Hematopoietic multipotent progenitor cell (in vitro differentiated cells): Measurements from ENCODE around the gene ARHGAP18. TPM values are rescaled to one million over a fixed set of nuclear protein-coding genes. Genes with fewer than 3 reads are reported as not detected.

Source experiments
- DNase-seq, 3 donors: peaks; one replicate each; pipeline ENCODE4 v3.0.0-alpha.2; 2011 to 2015; ENCODE audit warnings: low read depth in 2 of 3, low spot score in 2 of 3
- total RNA-seq: library from RNA; depleted of rRNA; stranded (reverse); fragments of >200 nt; gene quantifications from one replicate; pipeline ENCODE4 v1.2.3, GENCODE V29; 2012

ARHGAP18 gene
- total RNA-seq, 1 donor = 2.2 TPM

- DNase-seq = no peak
These were observed 163.3 kb downstream of the ARHGAP18 start for GRCh38 chr6:129546702-129547101.

- DNase-seq = no peak
These were observed 164.9 kb downstream of the ARHGAP18 start for GRCh38 chr6:129544892-129545612.

- no peak for DNase-seq
These were observed 166.0 kb downstream of the ARHGAP18 start for GRCh38 chr6:129543981-129544380.

GRCh38 chr6:129542705-129543104 is 167.3 kb downstream of the ARHGAP18 start:
- no peak for DNase-seq

GRCh38 chr6:129539032-129539431 is 170.9 kb downstream of the ARHGAP18 start:
- no peak for DNase-seq

GRCh38 chr6:129536271-129536670 is 173.7 kb downstream of the ARHGAP18 start:
- DNase-seq = no peak

- DNase-seq = no peak
These were observed 175.1 kb downstream of the ARHGAP18 start for GRCh38 chr6:129534926-129535325.

Other genes starting within 250 kb of the ARHGAP18 start
- not detected for gene TMEM244, start 151.1 kb upstream of the ARHGAP18 start, total RNA-seq